Measurements from ENCODE around the gene LBR. TPM values are rescaled to one million over a fixed set of nuclear protein-coding genes. Genes with fewer than 3 reads are reported as not detected.

The LBR gene
- total and polyA plus RNA-seq, 2 experiments from 2014 or later, result 29.6 to 54.2 TPM

DNA sequence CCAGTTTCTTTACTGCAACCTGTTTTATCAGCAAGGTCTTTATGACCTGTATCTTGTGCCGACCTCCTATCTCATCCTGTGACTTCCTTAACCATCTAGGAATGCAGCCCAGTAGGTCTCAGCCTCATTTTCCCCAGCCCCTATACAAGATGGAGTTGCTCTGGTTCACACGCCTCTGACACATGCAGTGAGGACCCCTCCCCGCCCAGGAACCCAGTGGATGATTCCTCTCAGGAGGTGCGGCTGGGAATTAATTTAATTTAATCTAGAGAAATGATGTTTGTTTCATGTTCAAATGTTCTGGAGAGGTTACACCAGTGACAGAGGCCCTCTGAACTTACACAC is 39.0 kb upstream of the LBR start:
- no peak overlapping the region for H3K4me3 ChIP-seq
- no peak overlapping the region for H2AFZ ChIP-seq
- H3K27ac ChIP-seq, result no peak overlapping the region

DNA sequence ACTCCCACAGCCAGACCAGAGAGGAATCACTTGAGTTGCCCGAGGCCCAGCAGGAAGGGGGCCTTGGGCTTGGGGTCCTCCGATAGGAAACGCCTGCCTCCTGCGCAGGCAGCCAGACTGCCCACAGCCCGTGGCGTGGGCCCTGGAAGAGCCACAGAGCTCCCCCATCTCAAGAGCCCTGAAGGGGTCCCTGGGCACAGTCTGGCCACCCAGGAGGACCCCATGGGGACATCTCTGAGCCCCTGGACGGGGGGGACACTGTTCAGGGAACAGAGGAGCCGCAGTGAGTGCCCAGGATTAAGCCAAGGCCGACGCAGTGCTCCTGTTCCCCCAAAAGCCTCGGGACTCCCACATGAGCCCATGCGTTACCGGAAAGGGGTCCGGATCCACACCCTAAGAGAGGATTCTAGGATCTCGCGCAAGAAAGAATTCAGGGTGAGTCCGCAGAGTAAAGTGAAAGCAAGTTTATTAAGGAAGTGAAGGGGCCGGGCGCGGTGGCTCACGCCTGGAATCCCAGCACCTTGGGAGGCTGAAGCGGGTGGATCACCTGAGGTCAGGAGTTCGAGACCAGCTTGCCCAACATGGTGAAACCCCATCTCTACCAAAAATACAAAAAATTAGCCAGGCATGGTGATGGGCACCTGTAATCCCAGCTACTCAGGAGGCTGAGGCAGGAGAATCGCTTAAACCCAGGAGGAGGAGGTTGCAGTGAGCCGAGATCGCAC is 38.1 kb upstream of the LBR start:
- H3K4me1 ChIP-seq (ENCODE audit: insufficient read depth), result peaks cover under 1% of the 10 kb centered on the region
- H2AFZ ChIP-seq, result no peak overlapping the region
- no peak overlapping the region for H3K27ac ChIP-seq
- H4K20me1 ChIP-seq (ENCODE audit: insufficient read depth, poor library complexity, severe bottlenecking), result no peaks in the 10 kb centered on the region
- H3K4me2 ChIP-seq, result no peak overlapping the region
- H3K9me3 ChIP-seq (ENCODE audit: low read depth), result no peaks in the 10 kb centered on the region
- no peaks in the 10 kb centered on the region for H3K36me3 ChIP-seq (replicated peaks; ENCODE audit: insufficient read depth, low read depth)
- no peaks in the 10 kb centered on the region for H3K27me3 ChIP-seq
- TF ChIP-seq, protein P1, sequence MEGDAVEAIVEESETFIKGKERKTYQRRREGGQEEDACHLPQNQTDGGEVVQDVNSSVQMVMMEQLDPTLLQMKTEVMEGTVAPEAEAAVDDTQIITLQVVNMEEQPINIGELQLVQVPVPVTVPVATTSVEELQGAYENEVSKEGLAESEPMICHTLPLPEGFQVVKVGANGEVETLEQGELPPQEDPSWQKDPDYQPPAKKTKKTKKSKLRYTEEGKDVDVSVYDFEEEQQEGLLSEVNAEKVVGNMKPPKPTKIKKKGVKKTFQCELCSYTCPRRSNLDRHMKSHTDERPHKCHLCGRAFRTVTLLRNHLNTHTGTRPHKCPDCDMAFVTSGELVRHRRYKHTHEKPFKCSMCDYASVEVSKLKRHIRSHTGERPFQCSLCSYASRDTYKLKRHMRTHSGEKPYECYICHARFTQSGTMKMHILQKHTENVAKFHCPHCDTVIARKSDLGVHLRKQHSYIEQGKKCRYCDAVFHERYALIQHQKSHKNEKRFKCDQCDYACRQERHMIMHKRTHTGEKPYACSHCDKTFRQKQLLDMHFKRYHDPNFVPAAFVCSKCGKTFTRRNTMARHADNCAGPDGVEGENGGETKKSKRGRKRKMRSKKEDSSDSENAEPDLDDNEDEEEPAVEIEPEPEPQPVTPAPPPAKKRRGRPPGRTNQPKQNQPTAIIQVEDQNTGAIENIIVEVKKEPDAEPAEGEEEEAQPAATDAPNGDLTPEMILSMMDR (IDR thresholded peaks at IDR 0.05; ENCODE audit: poor library complexity), result no peak
- TF ChIP-seq EZH2phosphoT487 (IDR thresholded peaks at IDR 0.05; ENCODE audit: low read depth, severe bottlenecking, unreplicated experiment) (no peak), EZH2 (IDR thresholded peaks at IDR 0.05; ENCODE audit: borderline replicate concordance) (no peak)
- no peaks in the 10 kb centered on the region for H3K9me2 ChIP-seq (replicated peaks; ENCODE audit: insufficient read depth)
- 92% methylated on average over 25 of the region's 26 CpGs for WGBS (ENCODE audit: low lambda C conversion rate, missing lambda C conversion rate)
- no peaks in the 10 kb centered on the region for H3K79me2 ChIP-seq
- no peak for DNase-seq (ENCODE audit: low spot score)
- no peak overlapping the region for H3K4me3 ChIP-seq

More for the DNA sequence above, 39.0 kb upstream of the LBR start:
- 95% methylated on average over 4 of the region's 4 CpGs for WGBS (ENCODE audit: low lambda C conversion rate, missing lambda C conversion rate)
- DNase-seq (ENCODE audit: low spot score), result no peak
- H3K9me2 ChIP-seq (replicated peaks; ENCODE audit: insufficient read depth), result no peaks in the 10 kb centered on the region
- no peak overlapping the region for H3K4me2 ChIP-seq
- H3K9me3 ChIP-seq (ENCODE audit: low read depth), result no peaks in the 10 kb centered on the region
- H3K4me1 ChIP-seq (ENCODE audit: insufficient read depth), result no peaks in the 10 kb centered on the region
- TF ChIP-seq EZH2phosphoT487 (IDR thresholded peaks at IDR 0.05; ENCODE audit: low read depth, severe bottlenecking, unreplicated experiment) (no peak), EZH2 (IDR thresholded peaks at IDR 0.05; ENCODE audit: borderline replicate concordance) (no peak)
- TF ChIP-seq, protein P1 (IDR thresholded peaks at IDR 0.05; ENCODE audit: poor library complexity), result no peak
- no peaks in the 10 kb centered on the region for H3K36me3 ChIP-seq (replicated peaks; ENCODE audit: insufficient read depth, low read depth)
- no peaks in the 10 kb centered on the region for H3K27me3 ChIP-seq
- no peaks in the 10 kb centered on the region for H4K20me1 ChIP-seq (ENCODE audit: insufficient read depth, poor library complexity, severe bottlenecking)
- no peaks in the 10 kb centered on the region for H3K79me2 ChIP-seq

DNA sequence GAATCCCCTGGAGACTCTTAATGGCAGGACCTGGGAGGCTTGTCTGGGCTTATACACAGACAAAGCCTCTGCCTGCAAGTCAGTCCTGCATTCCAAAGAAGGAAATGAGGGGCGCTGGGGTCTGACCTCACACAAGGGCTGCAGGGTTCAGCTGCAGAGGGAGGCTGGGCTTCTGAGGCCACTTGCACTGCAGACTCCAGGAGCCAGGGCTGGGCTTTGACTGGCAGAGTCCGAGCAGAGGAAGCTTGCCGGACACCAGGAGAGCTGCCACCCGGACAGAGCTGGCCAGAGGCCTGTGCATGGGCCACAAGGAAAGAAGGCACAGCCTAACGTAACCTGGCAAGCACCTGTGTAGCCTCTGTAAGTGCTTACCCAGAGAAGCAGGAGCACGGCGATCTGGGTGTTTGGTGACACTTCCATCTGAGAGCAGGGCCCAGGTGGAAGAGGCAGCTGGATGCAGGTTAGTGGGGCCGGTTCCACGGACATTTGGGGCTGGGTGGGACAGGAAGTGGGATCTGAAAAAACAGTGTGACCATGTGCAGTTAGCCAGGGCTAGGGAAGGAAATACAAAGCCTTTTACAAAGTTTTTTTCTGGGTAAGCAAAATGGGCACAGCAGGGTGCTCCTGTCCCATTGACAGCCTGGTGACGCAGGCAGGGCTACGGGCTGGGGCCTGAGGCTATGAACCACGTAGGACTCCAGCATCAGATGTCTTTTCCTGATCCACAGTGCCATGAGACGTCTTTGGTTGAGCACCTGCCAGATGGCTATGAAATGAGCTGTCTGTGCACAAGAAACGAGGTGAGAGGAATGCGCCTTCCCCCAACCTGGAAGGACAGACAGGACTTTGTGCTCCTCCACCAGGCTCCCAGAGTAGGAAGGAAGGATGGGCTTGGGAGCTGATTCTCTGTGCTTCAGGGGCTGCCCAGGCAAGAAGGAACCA is 37.3 kb upstream of the LBR start:
- peaks cover 7% of the 10 kb centered on the region for H3K4me1 ChIP-seq (ENCODE audit: insufficient read depth)
- no peak overlapping the region for H2AFZ ChIP-seq
- H3K4me2 ChIP-seq, result no peak overlapping the region

More for the DNA sequence above, 37.3 kb upstream of the LBR start:
- TF ChIP-seq EZH2phosphoT487 (IDR thresholded peaks at IDR 0.05; ENCODE audit: low read depth, severe bottlenecking, unreplicated experiment) (no peak), EZH2 (IDR thresholded peaks at IDR 0.05; ENCODE audit: borderline replicate concordance) (no peak)
- TF ChIP-seq, protein P1 (IDR thresholded peaks at IDR 0.05; ENCODE audit: poor library complexity), result no peak
- H3K9me3 ChIP-seq (ENCODE audit: low read depth), result no peaks in the 10 kb centered on the region
- no peak for DNase-seq (ENCODE audit: low spot score)
- no peaks in the 10 kb centered on the region for H3K36me3 ChIP-seq (replicated peaks; ENCODE audit: insufficient read depth, low read depth)
- H3K9me2 ChIP-seq (replicated peaks; ENCODE audit: insufficient read depth), result no peaks in the 10 kb centered on the region
- no peaks in the 10 kb centered on the region for H3K79me2 ChIP-seq
- no peak overlapping the region for H3K4me3 ChIP-seq
- H3K27ac ChIP-seq, result no peak overlapping the region
- H4K20me1 ChIP-seq (ENCODE audit: insufficient read depth, poor library complexity, severe bottlenecking), result no peaks in the 10 kb centered on the region
- 70% methylated on average over 15 of the region's 15 CpGs for WGBS (ENCODE audit: low lambda C conversion rate, missing lambda C conversion rate)
- no peaks in the 10 kb centered on the region for H3K27me3 ChIP-seq

Measured in hepatocyte (in vitro differentiated cells).